DOHH2 (cell line): ENCODE results near the gene SLC9B2.
A peak's percentile ranks its signal among the peaks of the same experiment; 100 is the strongest.

Source experiments
- H3F3A ChIP-seq: fragments of 200-600 bp; sonication (generic), shearing (Covaris generic); 2 replicates; pipeline ENCODE4 v1.6.0; 2016; ENCODE audit warnings: antibody characterized with exemption, mild to moderate bottlenecking; ENCODE audit not compliant: control insufficient read depth, insufficient read depth
- H3K27ac ChIP-seq: fragments of 200-600 bp; sonication (generic); 2 replicates; pipeline ENCODE4 v1.5.1; 2014; ENCODE audit warnings: low read depth, mild to moderate bottlenecking, low read length, moderate library complexity
- H3K27me3 ChIP-seq: fragments of 200-600 bp; sonication (generic); 2 replicates; pipeline ENCODE4 v1.6.1; 2014; ENCODE audit warnings: mild to moderate bottlenecking, low read length, mixed read lengths; ENCODE audit not compliant: control insufficient read depth
- H3K36me3 ChIP-seq: fragments of 200-600 bp; sonication (generic); 2 replicates; pipeline ENCODE4 v1.6.1; 2014; ENCODE audit warnings: mild to moderate bottlenecking, low read length, moderate library complexity, mixed read lengths; ENCODE audit not compliant: control insufficient read depth
- H3K4me1 ChIP-seq: fragments of 200-600 bp; sonication (generic); 2 replicates; pipeline ENCODE4 v1.6.1; 2014; ENCODE audit warnings: mild to moderate bottlenecking, low read length, mixed read lengths; ENCODE audit not compliant: control insufficient read depth
- H3K4me2 ChIP-seq: fragments of 200-600 bp; sonication (generic); 2 replicates; pipeline ENCODE4 v1.6.0; 2014; ENCODE audit warnings: mild to moderate bottlenecking, low read length, moderate library complexity
- H3K4me3 ChIP-seq: fragments of 200-600 bp; sonication (generic); 2 replicates; pipeline ENCODE4 v1.5.1; 2014; ENCODE audit warnings: mild to moderate bottlenecking, low read length, mixed read lengths
- H3K79me2 ChIP-seq: fragments of 200-600 bp; sonication (generic); 2 replicates; pipeline ENCODE4 v1.6.1; 2014; ENCODE audit warnings: mild to moderate bottlenecking, low read length, mixed read lengths; ENCODE audit not compliant: control insufficient read depth
- H3K9me2 ChIP-seq: fragments of 200-600 bp; sonication (generic); replicated peaks from 2 replicates; pipeline ENCODE4 v1.6.1; 2014; ENCODE audit warnings: mild to moderate bottlenecking, low read length, mixed read lengths; ENCODE audit not compliant: control insufficient read depth
- H3K9me3 ChIP-seq: fragments of 200-600 bp; sonication (generic); 2 replicates; pipeline ENCODE4 v1.6.1; 2014; ENCODE audit warnings: antibody characterized with exemption, low read length, mixed read lengths; ENCODE audit not compliant: control insufficient read depth, insufficient read depth
- H4K20me1 ChIP-seq: fragments of 200-600 bp; sonication (generic); 2 replicates; pipeline ENCODE4 v1.6.0; 2014; ENCODE audit warnings: low read depth, mild to moderate bottlenecking, antibody characterized with exemption, low read length, moderate library complexity; ENCODE audit not compliant: control insufficient read depth, insufficient read depth
- EZH2phosphoT487 ChIP-seq: fragments of 200-600 bp; sonication (generic); IDR thresholded peaks from 2 replicates; pipeline ENCODE4 v1.6.1; 2017; ENCODE audit warnings: borderline replicate concordance, mild to moderate bottlenecking, antibody characterized with exemption, low read length, moderate library complexity, mixed read lengths
- TF ChIP-seq, protein P1 (sequence below): fragments of 200-600 bp; sonication (generic); IDR thresholded peaks from one replicate; pipeline ENCODE4 v1.5.1; 2014; ENCODE audit warnings: antibody characterized with exemption, mild to moderate bottlenecking, low read depth, low read length; ENCODE audit not compliant: poor library complexity, severe bottlenecking

The SLC9B2 gene

DNA sequence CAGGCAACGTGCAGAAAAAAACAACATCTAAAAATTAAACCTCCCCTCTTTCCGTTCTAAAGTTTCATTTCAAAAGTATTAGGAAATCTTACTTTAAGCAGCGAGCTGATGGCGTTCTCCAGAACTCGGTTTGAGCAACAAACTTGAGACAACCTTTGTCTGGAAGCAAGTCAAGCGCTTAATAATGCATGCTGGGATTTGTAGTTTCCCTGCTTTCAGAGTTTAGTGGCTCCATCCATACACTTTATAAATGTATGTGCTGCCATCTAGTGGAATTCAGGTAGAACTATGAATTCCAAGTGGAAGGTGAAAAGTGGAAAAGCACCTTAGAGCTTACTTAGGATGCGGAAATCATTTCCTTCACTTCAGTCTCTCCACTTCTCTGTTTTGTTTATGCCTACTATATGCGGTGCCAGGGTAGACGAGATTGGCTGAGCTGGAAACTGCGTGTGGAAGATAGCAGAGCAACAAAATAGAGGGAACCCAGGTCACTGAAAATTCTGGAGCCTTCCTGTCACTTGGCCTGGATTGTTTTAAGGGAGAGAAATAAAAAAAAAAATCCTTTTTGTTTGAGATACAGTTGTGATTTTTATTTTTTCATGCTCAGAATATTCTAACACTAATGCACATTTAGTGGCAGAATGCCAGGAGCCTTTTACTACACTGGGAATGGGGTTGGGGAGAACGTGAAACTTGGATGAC lies 23.3 kb upstream of the SLC9B2 start, which contains the start of gene BDH2:
Gene BDH2 (minus strand): TSS at position 144 of the 702 bp plus-strand sequence. CDS start 3,580 bp downstream, outside the sequence.
- Histone ChIP-seq H3K4me2 (peak within 1 kb of the TSS; percentile 85), H3K9me3 (no peaks in the 10 kb centered on the region), H3K27me3 (no peaks in the 10 kb centered on the region), H3K27ac (no peak within 1 kb of the TSS), H3K4me3 (peak within 1 kb of the TSS; percentile 78), H3F3A (peaks cover 6% of the 10 kb centered on the region; the same call in 1 of the 2 replicates), H3K4me1 (peaks cover 15% of the 10 kb centered on the region), H3K9me2 (no peaks in the 10 kb centered on the region), H4K20me1 (no peaks in the 10 kb centered on the region), H3K79me2 (peaks cover 10% of the 10 kb centered on the region), H3K36me3 (no peaks in the 10 kb centered on the region; the same call in 1 of the 2 replicates)
- TF ChIP-seq EZH2phosphoT487 = no peak
- TF ChIP-seq, protein P1, sequence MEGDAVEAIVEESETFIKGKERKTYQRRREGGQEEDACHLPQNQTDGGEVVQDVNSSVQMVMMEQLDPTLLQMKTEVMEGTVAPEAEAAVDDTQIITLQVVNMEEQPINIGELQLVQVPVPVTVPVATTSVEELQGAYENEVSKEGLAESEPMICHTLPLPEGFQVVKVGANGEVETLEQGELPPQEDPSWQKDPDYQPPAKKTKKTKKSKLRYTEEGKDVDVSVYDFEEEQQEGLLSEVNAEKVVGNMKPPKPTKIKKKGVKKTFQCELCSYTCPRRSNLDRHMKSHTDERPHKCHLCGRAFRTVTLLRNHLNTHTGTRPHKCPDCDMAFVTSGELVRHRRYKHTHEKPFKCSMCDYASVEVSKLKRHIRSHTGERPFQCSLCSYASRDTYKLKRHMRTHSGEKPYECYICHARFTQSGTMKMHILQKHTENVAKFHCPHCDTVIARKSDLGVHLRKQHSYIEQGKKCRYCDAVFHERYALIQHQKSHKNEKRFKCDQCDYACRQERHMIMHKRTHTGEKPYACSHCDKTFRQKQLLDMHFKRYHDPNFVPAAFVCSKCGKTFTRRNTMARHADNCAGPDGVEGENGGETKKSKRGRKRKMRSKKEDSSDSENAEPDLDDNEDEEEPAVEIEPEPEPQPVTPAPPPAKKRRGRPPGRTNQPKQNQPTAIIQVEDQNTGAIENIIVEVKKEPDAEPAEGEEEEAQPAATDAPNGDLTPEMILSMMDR = peak; percentile 71

DNA sequence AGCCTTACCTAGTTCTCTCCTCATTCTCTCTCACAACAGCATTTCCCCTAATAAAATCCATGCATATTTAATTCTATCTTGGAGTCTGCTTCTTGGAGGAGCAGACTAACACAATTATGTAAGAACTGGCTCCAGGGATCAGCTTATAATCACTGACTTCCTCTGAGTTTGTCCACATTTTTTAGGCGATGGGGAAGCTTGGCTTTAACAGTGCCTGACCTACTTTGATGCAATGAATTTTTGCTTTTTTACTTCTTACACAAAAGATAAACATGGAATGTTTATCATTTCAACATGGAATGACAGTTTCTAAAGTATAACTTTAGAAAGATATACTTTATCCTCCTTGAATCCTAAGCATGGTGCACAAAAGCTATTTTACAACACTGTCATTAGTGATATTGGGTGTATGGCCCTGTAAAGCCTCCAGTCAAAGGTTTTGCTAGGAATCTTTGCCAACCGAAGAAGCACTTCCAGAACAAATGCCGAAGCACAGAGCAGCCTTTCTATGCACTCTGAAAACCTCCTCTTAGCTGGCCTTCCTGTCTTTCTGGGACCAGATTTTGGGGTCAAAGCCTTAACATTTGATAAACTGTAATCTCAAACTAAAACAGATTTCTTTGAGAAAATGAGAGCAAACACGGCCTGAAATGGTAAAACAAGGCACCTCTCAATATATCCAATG lies 22.3 kb upstream of the SLC9B2 start:
- H3K4me1 ChIP-seq = peaks cover 15% of the 10 kb centered on the region
- H3K9me3 ChIP-seq = no peaks in the 10 kb centered on the region
- H3K27me3 ChIP-seq = no peaks in the 10 kb centered on the region
- no peak overlapping the region for H3K27ac ChIP-seq
- no peaks in the 10 kb centered on the region for H3K9me2 ChIP-seq
- TF ChIP-seq, protein P1 = no peak
- no peak for TF ChIP-seq EZH2phosphoT487
- H3K36me3 ChIP-seq = no peaks in the 10 kb centered on the region
- no peaks in the 10 kb centered on the region for H4K20me1 ChIP-seq
- H3K4me3 ChIP-seq = peak overlapping the region; percentile 78
- peaks cover 10% of the 10 kb centered on the region for H3K79me2 ChIP-seq
- peaks cover 6% of the 10 kb centered on the region; the same call in 1 of the 2 replicates for H3F3A ChIP-seq
- H3K4me2 ChIP-seq = peak overlapping the region; percentile 85

DNA sequence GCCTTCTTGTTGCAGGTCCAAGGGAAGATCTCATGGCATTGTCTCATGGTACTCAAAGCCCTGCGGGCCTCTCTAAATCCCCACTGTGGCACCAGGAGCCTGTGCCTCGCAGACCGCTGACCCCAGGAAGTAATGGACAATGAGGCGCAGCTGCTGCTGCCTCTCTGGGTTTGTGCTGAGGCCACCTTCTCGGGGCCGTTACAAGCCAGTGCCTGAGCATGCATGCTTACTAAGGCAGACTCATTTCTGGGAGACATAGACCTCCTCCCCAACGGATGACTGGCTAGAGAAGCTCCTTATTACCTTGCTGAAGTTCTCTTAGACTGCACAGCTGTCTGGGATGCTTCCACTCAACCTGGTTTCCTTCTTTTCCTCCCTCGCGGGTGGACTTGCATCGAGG lies 21.8 kb upstream of the SLC9B2 start:
- H3K36me3 ChIP-seq = no peaks in the 10 kb centered on the region
- peak overlapping the region; percentile 78 for H3K4me3 ChIP-seq
- H3K79me2 ChIP-seq = peaks cover 10% of the 10 kb centered on the region
- H3K27me3 ChIP-seq = no peaks in the 10 kb centered on the region
- no peak overlapping the region for H3K27ac ChIP-seq
- TF ChIP-seq EZH2phosphoT487 = no peak
- TF ChIP-seq, protein P1 = no peak
- peak overlapping the region; percentile 85 for H3K4me2 ChIP-seq
- H3K4me1 ChIP-seq = peaks cover 15% of the 10 kb centered on the region
- H3K9me2 ChIP-seq = no peaks in the 10 kb centered on the region
- H3K9me3 ChIP-seq = no peaks in the 10 kb centered on the region
- no peaks in the 10 kb centered on the region for H4K20me1 ChIP-seq
- peaks cover 6% of the 10 kb centered on the region; the same call in 1 of the 2 replicates for H3F3A ChIP-seq
